Endothelial cell of umbilical vein (primary cell): ENCODE data around the gene ITSN1. TPM values are rescaled to one million over a fixed set of nuclear protein-coding genes. Genes with fewer than 3 reads are reported as not detected.

Experiments
- BruUV-seq: library from RNA; stranded (reverse); fragments of 400-500 nt; replicated peaks from 2 replicates; lab custom pipeline; 2021; lab: Mats Ljungman, UMichigan
- CTCF ChIA-PET: fragments of 300-600, 350-600 bp; sonication (Branson Sonifier 250); formaldehyde crosslinking; loops from one replicate; lab custom pipeline; 2021; ENCODE audit warnings: antibody characterized with exemption, inconsistent platforms; lab: Charles Lee
- POLR2A ChIA-PET: fragments of 300-600, 350-600 bp; sonication (Branson Sonifier 250); formaldehyde crosslinking; loops from one replicate; lab custom pipeline; 2021; ENCODE audit warnings: antibody characterized with exemption, inconsistent platforms; lab: Charles Lee
- DNase-seq: peaks from one replicate; pipeline ENCODE4 v3.0.0-alpha.2; 2011; ENCODE audit warnings: low read depth, low spot score
- FAIRE-seq: peaks from 2 replicates; lab custom pipeline; 2011; peaks lifted over from hg19 to GRCh38; lab: Jason Lieb, UNC
- H2AFZ ChIP-seq: 2 replicates; pipeline ENCODE4 v1.6.0; 2012; ENCODE audit warnings: low read depth, low read length, control low read depth, inconsistent platforms
- H3K27ac ChIP-seq: 2 replicates; pipeline ENCODE4 v1.5.1; 2011; ENCODE audit warnings: low read depth, mild to moderate bottlenecking, control low read depth, low read length, moderate library complexity; ENCODE audit not compliant: insufficient read depth
- H3K27me3 ChIP-seq, 2 experiments: 2 replicates each; pipeline versions ENCODE4 v1.6.0 to v1.6.1; 2011; ENCODE audit warnings: low read length in 2 of 2, mixed read lengths in 1 of 2; ENCODE audit not compliant: control insufficient read depth in 2 of 2, insufficient read depth in 2 of 2
- H3K36me3 ChIP-seq, 2 experiments: 2 replicates in 1 of 2; 3 replicates in 1 of 2; pipeline ENCODE4 v1.5.1; 2011; ENCODE audit warnings: low read length in 2 of 2, mild to moderate bottlenecking in 1 of 2, moderate library complexity in 1 of 2; ENCODE audit not compliant: control insufficient read depth in 2 of 2, insufficient read depth in 2 of 2; ENCODE audit errors: extremely low read depth in 1 of 2
- H3K4me1 ChIP-seq: 3 replicates; pipeline ENCODE4 v1.5.1; 2011; ENCODE audit warnings: mild to moderate bottlenecking, low read length; ENCODE audit not compliant: control insufficient read depth, insufficient read depth; ENCODE audit errors: extremely low read depth
- H3K4me2 ChIP-seq: 2 replicates; pipeline ENCODE4 v1.6.1; 2011; ENCODE audit warnings: low read length, control low read depth, mixed read lengths; ENCODE audit not compliant: insufficient read depth
- H3K4me3 ChIP-seq, 3 experiments: fragments of 200-600 bp in 1 of 3; sonication (generic), shearing (Covaris generic) in 1 of 3; replicated peaks in 1 of 3; 2 replicates each; pipeline ENCODE4 v1.5.1; 2011 to 2016; ENCODE audit warnings: control low read depth in 3 of 3, low read length in 3 of 3, mild to moderate bottlenecking in 2 of 3, inconsistent platforms in 1 of 3, low read depth in 1 of 3, moderate library complexity in 1 of 3; ENCODE audit not compliant: insufficient read depth in 1 of 3
- H3K79me2 ChIP-seq: 2 replicates; pipeline ENCODE4 v1.6.0; 2012; ENCODE audit warnings: low read length, inconsistent platforms; ENCODE audit not compliant: control insufficient read depth, insufficient read depth
- H3K9ac ChIP-seq: replicated peaks from 2 replicates; pipeline ENCODE3; 2011; ENCODE audit warnings: low read length, control low read depth; ENCODE audit not compliant: insufficient read depth; ENCODE audit errors: extremely low read depth
- H3K9me1 ChIP-seq: replicated peaks from 3 replicates; pipeline ENCODE4 v1.6.0; 2011; ENCODE audit warnings: mild to moderate bottlenecking, low read length; ENCODE audit not compliant: control insufficient read depth, insufficient read depth; ENCODE audit errors: extremely low read depth
- H3K9me3 ChIP-seq: replicated peaks from 2 replicates; pipeline ENCODE4 v1.5.1; 2012; ENCODE audit warnings: low read length, inconsistent platforms; ENCODE audit not compliant: control insufficient read depth, insufficient read depth
- H4K20me1 ChIP-seq: replicated peaks from 2 replicates; pipeline ENCODE3; 2011; ENCODE audit warnings: mild to moderate bottlenecking, low read length; ENCODE audit not compliant: control insufficient read depth, insufficient read depth; ENCODE audit errors: extremely low read depth
- CTCF ChIP-seq, 2 donors: IDR thresholded peaks; 1 replicate in 1 of 2; 2 replicates in 1 of 2; pipeline ENCODE4 v1.5.1; 2011; ENCODE audit warnings: low read length in 2 of 2, mild to moderate bottlenecking in 2 of 2, moderate library complexity in 2 of 2, control low read depth in 1 of 2, inconsistent platforms in 1 of 2, low read depth in 1 of 2; ENCODE audit not compliant: insufficient read depth in 1 of 2; ENCODE audit errors: extremely low read depth in 1 of 2
- EZH2 ChIP-seq: IDR thresholded peaks from 2 replicates; pipeline ENCODE4 v1.6.1; 2012; ENCODE audit warnings: borderline replicate concordance, low read depth, mild to moderate bottlenecking, moderate library complexity, low read length, inconsistent platforms; ENCODE audit not compliant: severe bottlenecking
- FOS ChIP-seq: IDR thresholded peaks from 2 replicates; pipeline ENCODE4 v1.6.1; 2011; ENCODE audit warnings: mild to moderate bottlenecking, low read length, moderate library complexity, borderline replicate concordance; ENCODE audit not compliant: insufficient read depth
- GATA2 ChIP-seq: IDR thresholded peaks from 2 replicates; pipeline ENCODE4 v1.7.0; 2011; ENCODE audit warnings: low read depth, mild to moderate bottlenecking, moderate library complexity, mixed read lengths, low read length; ENCODE audit not compliant: insufficient read length, insufficient read depth
- JUN ChIP-seq: IDR thresholded peaks from 2 replicates; pipeline ENCODE4 v1.6.1; 2011; ENCODE audit warnings: borderline replicate concordance, low read depth; ENCODE audit not compliant: insufficient read length, insufficient read depth
- MAX ChIP-seq: IDR thresholded peaks from 2 replicates; pipeline ENCODE4 v1.6.1; 2011; ENCODE audit not compliant: insufficient read depth, insufficient read length
- MYC ChIP-seq: IDR thresholded peaks from one replicate; pipeline ENCODE4 v1.6.1; 2011; ENCODE audit warnings: mild to moderate bottlenecking, low read depth, low read length
- POLR2A ChIP-seq: IDR thresholded peaks from 2 replicates; pipeline ENCODE4 v1.6.1; 2012; ENCODE audit warnings: low read depth, mild to moderate bottlenecking, control low read depth, low read length
- POLR2AphosphoS5 ChIP-seq: IDR thresholded peaks from 2 replicates; pipeline ENCODE4 v1.6.1; 2012; ENCODE audit warnings: low read depth, mild to moderate bottlenecking, control low read depth, low read length, moderate library complexity; ENCODE audit not compliant: insufficient read depth
- dilution Hi-C: fragments of 300-500 bp; cut with MboI; formaldehyde crosslinking; loops from one replicate; pipeline ENCODE4 v1.15.0; 2019; ENCODE audit warnings: low sequenced_read_pairs; ENCODE audit not compliant: extremely low pct_ligation_motif_present
- intact Hi-C: fragments of 100-400 bp; cut with micrococcal nuclease; formaldehyde crosslinking; loops from one replicate; pipeline ENCODE4 v1.10.0; 2022
- polyA plus RNA-seq, 4 experiments: library from polyadenylated mRNA; depleted of rRNA in 3 of 4; stranded (reverse) in 3 of 4; unstranded in 1 of 4; fragments of >200 nt; gene quantifications; 2 replicates each; pipeline versions ENCODE4 v1.2.1 to v1.2.3, GENCODE V29; 2011 to 2012; ENCODE audit warnings: missing spikeins in 1 of 4
- total RNA-seq: library from RNA; stranded (reverse); gene quantifications from 2 replicates; pipeline ENCODE4 v1.2.3, GENCODE V29; 2021

Gene ITSN1
- total and polyA plus RNA-seq, 2 donors (not counting 3 experiments of a cell fraction or from before 2014, with no cell fraction given): 72.2 to 86.8 TPM

GRCh38 chr21:33849834-33850233 lies 207.5 kb downstream of the ITSN1 start:
- no peaks in the 10 kb centered on the region for H3K9me1 ChIP-seq
- DNase-seq (no peak), FAIRE-seq (no peak)
- H3K9ac ChIP-seq: no peak overlapping the region
- no peak for TF ChIP-seq CTCF (IDR thresholded peaks at IDR 0.05; ENCODE audit: extremely low read depth in 1 of 2, insufficient read depth in 1 of 2, low read depth in 1 of 2, low read length in 2 of 2)
- TF ChIP-seq EZH2: no peak
- no peak for TF ChIP-seq FOS
- TF ChIP-seq MAX: no peak
- no peak for TF ChIP-seq POLR2AphosphoS5
- no peak for TF ChIP-seq POLR2A
- no peak for TF ChIP-seq MYC
- TF ChIP-seq JUN: no peak
- no peak for TF ChIP-seq GATA2
- H3K4me1 ChIP-seq: peaks cover 2% of the 10 kb centered on the region
- H3K4me3 ChIP-seq: no peak overlapping the region
- no peaks in the 10 kb centered on the region for H3K9me3 ChIP-seq
- H2AFZ ChIP-seq: no peak overlapping the region
- dilution Hi-C loops (no loop called here), intact Hi-C loops (no loop called here)
- POLR2A ChIA-PET: no interaction called here
- no peaks in the 10 kb centered on the region for H3K79me2 ChIP-seq
- H3K27me3 ChIP-seq: no peaks in the 10 kb centered on the region
- no peaks in the 10 kb centered on the region for H3K36me3 ChIP-seq
- no peak overlapping the region for H3K4me2 ChIP-seq
- H4K20me1 ChIP-seq: no peaks in the 10 kb centered on the region
- no peak overlapping the region for H3K27ac ChIP-seq
- CTCF ChIA-PET: interaction anchor here (1.1 to 2.0 kb wide), 4 partner anchors 9 to 45 kb away, joined by 3 to 5 read pairs (median 4); no protein-coding TSS in a partner anchor
- no TSS peak for BruUV-seq
